KBM-7 (cell line): ENCODE measurements around the gene MOB1A.

Experiments
- DNase-seq: peaks from one replicate; pipeline ENCODE4 v3.0.0-alpha.2; 2015
- in situ Hi-C: fragments of 300-500 bp; cut with MboI; formaldehyde crosslinking; loops from 2 replicates; pipeline ENCODE4 v1.14.3; 2020; ENCODE audit warnings: low sequenced_read_pairs, low pct_unique_long_range_greater_than_20kb, mixed read lengths

MOB1A gene

DNA sequence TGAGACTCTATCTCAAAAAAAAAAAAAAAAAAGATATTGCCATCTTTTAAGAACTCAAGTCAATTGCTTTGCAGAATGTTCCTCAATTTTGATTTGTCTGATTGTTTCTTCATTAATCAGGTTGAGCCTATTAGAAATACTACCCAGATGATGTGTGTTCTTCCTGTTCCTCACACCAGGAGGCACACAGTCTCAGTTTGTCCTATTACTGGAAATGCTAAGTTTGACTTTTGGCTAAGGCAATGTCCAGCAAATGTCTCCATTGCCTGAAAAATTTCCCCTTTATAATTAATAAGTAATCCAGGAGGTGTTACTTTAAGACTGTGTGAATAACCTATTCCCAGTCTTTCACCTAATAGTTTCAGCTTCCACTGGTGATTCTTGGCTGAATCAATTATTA lies 59.3 kb downstream of the MOB1A start:
- in situ Hi-C loops = no loop called here
- no peak for DNase-seq

DNA sequence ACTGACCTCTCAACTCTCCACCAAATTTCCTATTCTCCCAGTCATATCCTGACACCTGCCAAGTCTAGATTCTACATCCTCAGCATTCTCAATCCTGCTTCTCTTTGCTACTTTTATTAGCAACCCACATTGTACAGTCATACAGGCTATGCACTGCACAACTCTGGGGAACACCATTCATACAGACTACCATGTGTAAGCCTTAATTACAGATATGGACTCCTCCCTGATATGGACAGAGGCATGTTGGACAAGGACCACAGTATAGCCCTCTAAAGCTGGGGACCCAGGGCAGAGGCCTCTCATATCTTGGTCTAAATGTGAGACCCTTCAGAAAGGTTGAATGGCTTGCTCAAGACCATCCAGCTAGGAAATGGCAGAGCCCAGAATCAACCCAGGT lies 67.3 kb downstream of the MOB1A start:
- DNase-seq = no peak
- in situ Hi-C loops = no loop called here

GRCh38 chr2:74110537-74110936 lies 68.1 kb downstream of the MOB1A start:
- in situ Hi-C loops = no loop called here

GRCh38 chr2:74109551-74109950 lies 69.1 kb downstream of the MOB1A start:
- in situ Hi-C loops = no loop called here

More at GRCh38 chr2:74110537-74110936, 68.1 kb downstream of the MOB1A start:
- no peak for DNase-seq

GRCh38 chr2:74107071-74107470 lies 71.6 kb downstream of the MOB1A start:
- no peak for DNase-seq

More at GRCh38 chr2:74109551-74109950, 69.1 kb downstream of the MOB1A start:
- no peak for DNase-seq

GRCh38 chr2:74105413-74105812 lies 73.3 kb downstream of the MOB1A start:
- DNase-seq = no peak
- in situ Hi-C loops = no loop called here

More at GRCh38 chr2:74107071-74107470, 71.6 kb downstream of the MOB1A start:
- in situ Hi-C loops = no loop called here

DNA sequence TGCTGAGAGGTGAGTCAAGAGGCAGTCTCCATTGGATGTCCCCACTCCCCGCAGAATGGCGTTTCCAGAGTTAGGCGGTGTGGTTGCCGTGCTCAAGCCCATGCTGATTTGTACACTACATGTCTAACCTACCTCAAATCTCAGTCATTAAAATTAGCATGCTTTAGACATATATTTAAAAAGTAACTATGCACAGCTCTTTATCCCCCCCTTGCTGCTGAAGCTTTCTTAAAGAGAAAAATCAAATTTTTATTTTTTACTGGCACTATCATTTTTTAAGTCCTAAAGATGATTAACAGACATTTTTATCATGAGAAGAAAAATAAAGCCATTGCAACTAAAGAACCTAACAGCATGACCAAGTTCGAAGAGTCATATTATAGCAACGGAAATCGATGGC lies 73.8 kb downstream of the MOB1A start:
- DNase-seq = no peak

GRCh38 chr2:74103763-74104162 lies 74.9 kb downstream of the MOB1A start:
- in situ Hi-C loops = no loop called here
- DNase-seq = no peak

More for the DNA sequence above, 73.8 kb downstream of the MOB1A start:
- in situ Hi-C loops = no loop called here
